ENCODE measurements around the gene PTPRT.
"Not testable (repeated sequence)": the region's sequence is repeated elsewhere in the genome, so short reads cannot be mapped to it uniquely, and the experiment has no call there.

Gene PTPRT

GRCh38 chr20:42900764-42901163 lies 288.9 kb downstream of the PTPRT start:
- DNase-seq = not testable (repeated sequence)

GRCh38 chr20:42895020-42895419 lies 294.7 kb downstream of the PTPRT start:
- DNase-seq = no peak

DNA sequence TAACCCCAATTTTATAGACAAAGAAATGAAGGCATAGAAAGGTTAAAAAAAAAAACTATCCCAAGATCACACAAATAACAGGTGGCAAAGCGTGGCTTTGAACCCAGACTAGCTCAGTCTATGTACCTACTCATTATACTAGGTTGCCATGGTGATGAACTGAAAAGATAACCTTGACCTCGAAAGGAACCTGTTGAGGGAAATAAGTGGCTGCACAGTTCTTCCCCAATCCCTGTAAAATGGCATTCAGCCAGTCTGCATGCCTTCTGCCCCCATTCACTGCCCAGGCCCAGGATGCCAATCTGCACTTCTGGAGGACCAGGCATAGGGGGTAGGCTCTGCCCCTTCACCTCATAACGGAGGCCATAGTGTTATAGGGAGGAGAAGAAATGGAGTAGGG lies 295.2 kb downstream of the PTPRT start:
- no peak for DNase-seq

GRCh38 chr20:42889517-42889916 lies 300.2 kb downstream of the PTPRT start:
- DNase-seq = no peak

DNA sequence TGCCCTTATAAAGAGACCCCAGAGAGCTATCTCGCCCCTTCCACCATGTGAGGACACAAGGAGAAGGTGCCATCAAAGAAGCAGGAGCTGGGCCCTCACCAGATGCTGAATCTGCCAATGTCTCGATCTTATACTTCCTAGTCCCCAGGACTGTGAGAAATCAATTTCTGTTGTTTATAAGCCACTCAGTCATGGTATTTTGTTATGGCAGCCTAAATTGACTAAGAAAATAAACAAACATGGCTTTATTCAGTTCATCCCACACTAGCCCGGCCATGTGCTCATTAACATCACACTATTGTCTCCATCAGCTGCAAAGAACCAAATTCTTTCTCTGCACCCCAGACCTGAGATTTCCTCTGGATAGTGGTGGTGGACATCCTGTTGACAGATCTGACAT lies 302.4 kb downstream of the PTPRT start:
- DNase-seq = no peak

DNA sequence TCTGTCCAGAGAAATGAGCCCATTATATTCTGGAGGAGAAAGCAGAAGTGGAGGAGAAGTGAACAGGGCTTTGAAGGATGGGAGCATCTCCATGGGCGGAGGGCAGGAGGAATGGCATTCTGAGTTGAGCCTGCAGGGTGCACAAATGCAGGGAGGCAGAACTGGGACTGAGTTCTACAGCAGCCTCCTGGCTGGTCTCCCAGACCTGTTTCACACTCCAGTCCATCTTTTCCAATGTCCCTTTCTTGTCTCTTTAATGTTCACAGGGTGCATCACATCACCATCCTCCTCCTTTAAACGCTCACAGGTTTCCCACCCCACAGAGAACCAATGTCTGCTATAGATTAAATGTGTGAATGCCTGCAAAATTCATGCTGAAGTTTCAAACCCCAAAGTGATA lies 302.9 kb downstream of the PTPRT start:
- DNase-seq = no peak

DNA sequence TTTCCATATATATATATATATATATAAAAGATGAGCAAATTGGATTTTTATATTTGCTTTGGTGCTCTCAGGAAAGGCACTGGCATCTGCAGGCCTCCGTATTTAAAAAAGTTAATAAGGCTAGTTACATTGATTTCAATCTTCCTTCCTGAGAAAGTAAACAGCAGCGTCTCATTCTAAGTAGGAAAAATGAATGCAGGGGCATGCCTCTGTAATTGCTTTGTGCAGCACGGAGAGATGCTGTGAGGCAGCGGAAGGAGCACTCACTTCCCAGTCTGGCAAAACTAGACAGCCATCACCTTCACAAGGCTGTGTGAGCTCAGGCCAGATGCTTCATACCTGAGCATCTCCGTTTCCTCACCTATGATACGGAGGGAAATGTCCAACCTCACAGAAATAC lies 303.7 kb downstream of the PTPRT start:
- DNase-seq = no peak

GRCh38 chr20:42875581-42875980 lies 314.1 kb downstream of the PTPRT start:
- DNase-seq = no peak

- no peak for DNase-seq
Measured at GRCh38 chr20:42873259-42873658, 316.4 kb downstream of the PTPRT start.

- no peak for DNase-seq
Measured at GRCh38 chr20:42864116-42864515, 325.6 kb downstream of the PTPRT start.

GRCh38 chr20:42862446-42862845 lies 327.3 kb downstream of the PTPRT start:
- no peak for DNase-seq

GRCh38 chr20:42857446-42857845 lies 332.3 kb downstream of the PTPRT start:
- DNase-seq = no peak

GRCh38 chr20:42855896-42856295 lies 333.8 kb downstream of the PTPRT start:
- no peak for DNase-seq

GRCh38 chr20:42852691-42853090 lies 337.0 kb downstream of the PTPRT start:
- DNase-seq = no peak

GRCh38 chr20:42846784-42847490 lies 342.8 kb downstream of the PTPRT start:
- no peak for DNase-seq

- no peak for DNase-seq
Measured at GRCh38 chr20:42844751-42845150, 345.0 kb downstream of the PTPRT start.

DNA sequence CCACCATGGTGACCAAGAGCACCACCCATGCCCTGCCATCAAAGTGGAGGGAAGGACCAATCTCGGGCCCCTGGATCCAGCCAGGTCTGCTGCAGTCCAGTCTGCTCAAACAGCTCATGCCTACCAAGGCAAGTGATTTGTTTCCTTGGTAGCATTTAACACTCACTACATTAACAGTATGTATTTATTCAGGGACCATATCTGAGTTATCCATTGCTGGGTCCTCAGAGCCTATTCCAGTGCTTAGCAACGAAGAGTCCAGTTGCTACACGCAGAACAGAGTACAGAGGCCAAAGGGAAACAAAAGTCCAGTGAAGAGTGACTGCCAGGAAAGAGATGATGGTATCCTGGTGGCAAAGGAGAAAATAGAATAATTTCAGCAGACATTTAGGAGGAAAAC lies 352.2 kb downstream of the PTPRT start:
- no peak for DNase-seq

DNA sequence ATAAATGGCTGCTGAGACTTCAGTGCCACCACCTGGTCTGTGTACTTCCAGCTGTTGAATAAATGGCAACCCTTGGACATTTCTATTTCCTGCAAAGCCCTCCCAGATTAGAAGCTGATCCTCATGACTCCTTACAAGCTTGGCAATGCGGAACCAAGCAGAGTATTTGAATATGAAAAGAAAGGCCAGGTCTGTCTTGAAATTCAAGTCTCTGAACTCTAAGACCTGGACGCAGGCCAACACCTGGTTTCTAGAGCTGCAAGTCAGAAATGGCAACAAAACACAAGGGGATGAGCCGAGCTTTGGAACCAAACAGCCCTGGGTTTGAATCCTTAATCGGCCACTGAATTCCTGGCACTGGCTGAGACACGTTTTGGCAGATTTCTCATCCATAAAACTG lies 353.4 kb downstream of the PTPRT start:
- no peak for DNase-seq

DNA sequence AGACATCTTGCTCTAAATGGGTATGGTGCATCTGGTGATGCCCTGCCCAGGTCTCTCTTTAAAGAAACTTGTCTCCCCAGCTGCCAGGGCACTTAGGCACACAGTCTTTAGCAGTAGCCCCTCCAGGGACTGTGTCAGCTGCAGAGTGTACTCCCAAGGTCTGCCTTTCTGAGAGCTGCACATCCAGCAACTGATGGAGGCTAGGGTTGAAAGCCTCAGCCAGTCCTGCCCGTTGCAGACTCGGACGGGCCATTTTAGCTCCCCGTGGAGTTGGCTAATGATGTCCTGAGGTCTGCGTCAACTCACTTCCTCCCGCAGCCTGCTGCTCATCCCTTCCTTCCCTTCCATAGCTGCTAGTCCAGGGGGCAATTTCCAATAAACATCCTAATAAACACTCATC lies 381.8 kb downstream of the PTPRT start:
- DNase-seq = no peak

- no peak for DNase-seq
Measured at GRCh38 chr20:42795111-42795695, 394.5 kb downstream of the PTPRT start.

GRCh38 chr20:42792052-42792451 lies 397.7 kb downstream of the PTPRT start:
- no peak for DNase-seq

DNA sequence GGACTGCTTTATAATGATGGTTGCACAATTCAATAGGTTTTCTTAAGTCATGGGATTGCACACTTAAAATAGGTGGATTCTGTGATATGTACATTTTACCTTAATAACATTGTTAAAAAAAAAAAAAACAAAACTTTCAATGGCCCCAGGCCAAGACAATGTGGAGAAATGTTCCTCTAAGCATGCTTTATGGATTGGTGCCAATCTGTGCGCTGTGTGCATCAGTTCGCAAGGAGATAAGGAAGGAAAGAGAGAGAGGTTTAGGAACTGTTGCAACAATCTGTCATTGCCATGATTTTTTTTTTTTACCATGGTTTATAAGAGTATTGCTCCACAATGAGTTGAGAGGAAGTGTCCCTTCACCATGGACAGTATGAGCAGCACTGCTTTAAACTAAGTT lies 399.6 kb downstream of the PTPRT start:
- no peak for DNase-seq

GRCh38 chr20:42788707-42789106 lies 401.0 kb downstream of the PTPRT start:
- DNase-seq = no peak

DNA sequence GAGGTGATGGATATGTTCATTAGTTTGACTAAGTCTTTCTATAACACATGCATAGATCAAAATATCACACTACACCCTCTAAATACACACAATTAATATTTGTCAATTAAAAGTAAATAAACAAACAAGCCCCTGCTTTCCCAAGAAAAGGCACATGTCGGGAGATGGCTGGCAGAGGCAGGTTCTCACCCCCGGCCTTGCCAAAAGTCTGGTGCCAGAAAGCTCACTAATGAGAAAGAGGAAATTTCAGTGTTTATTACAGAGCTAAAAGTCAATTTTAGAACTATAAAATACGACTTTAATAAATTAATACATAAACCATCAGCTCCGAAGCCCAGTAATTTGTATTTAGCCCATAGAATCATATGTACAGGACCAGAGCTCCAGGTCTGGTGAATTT lies 404.7 kb downstream of the PTPRT start:
- no peak for DNase-seq

DNA sequence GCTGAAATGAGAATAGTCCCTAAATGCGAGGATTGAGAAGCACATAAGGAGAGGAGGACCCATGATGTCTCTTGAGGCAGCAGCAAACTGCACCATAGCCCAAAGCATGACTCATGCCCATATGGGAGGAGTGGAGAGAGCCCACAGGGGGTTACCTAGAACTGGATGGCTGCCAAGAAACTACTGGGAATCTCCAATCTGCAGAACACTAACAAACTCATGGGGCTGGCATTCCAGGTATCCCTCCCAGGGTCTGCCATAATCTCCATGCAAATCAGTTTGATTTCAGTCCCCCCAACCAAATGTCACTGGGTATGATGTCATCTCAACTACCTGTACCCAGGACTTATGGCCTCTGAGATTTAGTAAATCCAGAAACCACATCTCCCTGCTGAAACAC lies 410.5 kb downstream of the PTPRT start:
- no peak for DNase-seq

All from CD4-positive, alpha-beta T cell treated with Interleukin-1 beta for 1 hour (primary cell).